Nephron (organoid): Measurements from ENCODE around the gene ADD1.

Experiments used
- H3K27ac Mint-ChIP-seq, 3 experiments: 2 replicates each; pipeline ENCODE4 v1.8.0; 2020; ENCODE audit warnings: mixed read lengths in 3 of 3, mild to moderate bottlenecking in 2 of 3, moderate library complexity in 1 of 3
- H3K27me3 Mint-ChIP-seq: 2 replicates; pipeline ENCODE4 v1.8.0; 2021; ENCODE audit warnings: low read depth, mild to moderate bottlenecking, moderate library complexity, mixed read lengths
- H3K36me3 Mint-ChIP-seq: 2 replicates; pipeline ENCODE4 v1.8.0; 2020; ENCODE audit warnings: low read depth, mixed read lengths
- H3K4me1 Mint-ChIP-seq: 2 replicates; pipeline ENCODE4 v1.8.0; 2020; ENCODE audit warnings: mixed read lengths
- H3K4me3 Mint-ChIP-seq, 3 experiments: 2 replicates each; pipeline ENCODE4 v1.8.0; 2020; ENCODE audit warnings: mild to moderate bottlenecking in 3 of 3, mixed read lengths in 3 of 3, moderate library complexity in 2 of 3
- H3K9me3 Mint-ChIP-seq: 2 replicates; pipeline ENCODE4 v1.8.0; 2020; ENCODE audit warnings: mixed read lengths
- TF ChIP-seq, protein P1 (sequence below), 3 experiments: fragments of 200-600 bp; sonication (generic); IDR thresholded peaks; one replicate each; pipeline ENCODE4 v1.5.0; 2021; ENCODE audit warnings: antibody characterized with exemption in 3 of 3; ENCODE audit not compliant: unreplicated experiment in 3 of 3

The ADD1 gene

DNA sequence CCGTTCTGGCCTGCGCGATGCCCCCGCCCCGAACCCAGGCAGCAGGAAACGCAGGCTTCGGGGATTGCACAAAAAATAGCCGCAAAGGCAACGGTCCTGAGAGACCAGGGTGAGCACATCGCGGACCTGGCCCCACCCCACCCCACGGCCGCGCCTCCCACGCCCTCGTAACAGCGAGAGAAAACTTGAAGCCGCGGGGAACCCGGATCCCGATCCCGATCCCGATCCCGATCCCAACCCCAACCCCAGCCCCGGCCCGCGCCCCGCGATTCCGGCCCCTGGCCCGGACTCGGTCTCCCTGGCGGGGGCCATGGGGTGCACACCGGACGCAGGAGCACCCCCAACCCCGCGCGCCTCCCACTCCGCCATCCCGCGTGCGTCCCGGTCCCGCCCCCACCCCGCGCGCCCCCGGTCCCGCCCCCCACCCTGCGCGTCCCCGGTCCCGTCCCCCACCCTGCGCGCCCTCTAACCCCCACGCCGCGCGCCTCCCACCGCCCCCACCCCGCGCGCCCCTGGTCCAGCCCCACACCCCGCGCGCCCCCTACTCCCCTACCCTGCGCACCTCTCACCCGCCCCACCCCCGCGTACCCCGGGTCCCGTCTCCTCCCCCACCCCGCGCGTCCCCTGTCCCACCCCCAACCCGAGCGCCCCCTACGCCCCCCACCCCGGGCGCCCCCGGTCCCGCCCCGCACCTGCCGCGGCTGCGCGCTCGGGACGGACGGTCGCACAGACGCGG is 90.6 kb downstream of the ADD1 start:
- Mint-ChIP-seq H3K9me3 (no peaks in the 10 kb centered on the region), H3K27me3 (no peaks in the 10 kb centered on the region), H3K4me1 (peaks cover 23% of the 10 kb centered on the region), H3K36me3 (peaks cover 15% of the 10 kb centered on the region), H3K27ac (no peak overlapping the region), H3K4me3 (peak overlapping the region; percentile 76 to 88 (median 78))
- TF ChIP-seq, protein P1, sequence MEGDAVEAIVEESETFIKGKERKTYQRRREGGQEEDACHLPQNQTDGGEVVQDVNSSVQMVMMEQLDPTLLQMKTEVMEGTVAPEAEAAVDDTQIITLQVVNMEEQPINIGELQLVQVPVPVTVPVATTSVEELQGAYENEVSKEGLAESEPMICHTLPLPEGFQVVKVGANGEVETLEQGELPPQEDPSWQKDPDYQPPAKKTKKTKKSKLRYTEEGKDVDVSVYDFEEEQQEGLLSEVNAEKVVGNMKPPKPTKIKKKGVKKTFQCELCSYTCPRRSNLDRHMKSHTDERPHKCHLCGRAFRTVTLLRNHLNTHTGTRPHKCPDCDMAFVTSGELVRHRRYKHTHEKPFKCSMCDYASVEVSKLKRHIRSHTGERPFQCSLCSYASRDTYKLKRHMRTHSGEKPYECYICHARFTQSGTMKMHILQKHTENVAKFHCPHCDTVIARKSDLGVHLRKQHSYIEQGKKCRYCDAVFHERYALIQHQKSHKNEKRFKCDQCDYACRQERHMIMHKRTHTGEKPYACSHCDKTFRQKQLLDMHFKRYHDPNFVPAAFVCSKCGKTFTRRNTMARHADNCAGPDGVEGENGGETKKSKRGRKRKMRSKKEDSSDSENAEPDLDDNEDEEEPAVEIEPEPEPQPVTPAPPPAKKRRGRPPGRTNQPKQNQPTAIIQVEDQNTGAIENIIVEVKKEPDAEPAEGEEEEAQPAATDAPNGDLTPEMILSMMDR (IDR thresholded peaks at IDR 0.05; ENCODE audit: unreplicated experiment in 3 of 3): no peak

DNA sequence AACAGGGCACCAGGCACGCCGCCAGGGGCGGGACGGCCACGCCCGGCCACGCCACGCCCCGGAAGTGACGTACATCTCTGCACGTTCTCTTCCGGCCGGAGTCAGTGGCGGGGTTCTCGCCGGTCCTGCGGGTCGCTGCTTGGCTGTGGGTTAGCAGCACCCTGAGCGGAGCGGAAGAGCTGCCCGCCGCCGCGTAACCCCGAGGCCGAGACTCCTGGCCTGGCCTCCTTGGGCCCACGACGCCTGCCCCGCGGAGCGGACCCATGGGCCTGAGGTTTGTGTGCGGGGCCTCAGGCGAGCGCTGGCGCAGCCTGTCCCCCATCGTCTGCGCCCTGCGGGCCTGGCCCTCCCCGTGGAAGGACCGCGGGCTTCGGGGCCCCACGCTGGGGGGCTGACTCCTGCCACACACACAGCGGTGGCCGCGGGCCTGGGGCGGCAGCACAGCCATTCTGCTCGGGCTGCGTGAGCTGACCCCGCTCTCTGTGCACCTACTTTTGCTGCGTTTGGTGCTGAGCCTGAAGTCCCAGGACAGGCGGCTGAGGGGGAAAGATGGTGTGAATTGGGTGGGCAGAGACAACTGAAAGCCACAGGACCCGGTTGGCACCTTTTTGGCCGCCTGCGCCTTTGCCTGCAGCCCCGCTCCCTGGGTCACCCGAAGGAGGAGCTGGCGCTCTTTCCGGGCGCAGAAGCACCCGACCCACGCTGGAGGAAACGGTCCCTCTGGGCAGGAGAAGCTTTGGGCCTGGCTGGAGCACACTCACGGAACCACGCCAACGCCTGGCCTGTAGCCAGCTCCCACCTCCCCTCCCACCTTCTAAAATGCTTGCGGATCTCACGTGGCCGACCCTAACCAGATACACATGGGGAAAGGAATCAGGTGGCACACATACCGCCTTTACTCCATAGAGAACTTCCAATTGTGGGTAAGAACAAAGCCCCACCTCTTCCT is 91.4 kb downstream of the ADD1 start:
- Mint-ChIP-seq H3K27me3 (no peaks in the 10 kb centered on the region), H3K4me1 (peaks cover 23% of the 10 kb centered on the region), H3K9me3 (no peaks in the 10 kb centered on the region), H3K4me3 (peak overlapping the region; percentile 85 to 92 (median 90)), H3K27ac (peak overlapping the region; percentile 48 to 88 (median 66)), H3K36me3 (peaks cover 20% of the 10 kb centered on the region)
- TF ChIP-seq, protein P1 (IDR thresholded peaks at IDR 0.05; ENCODE audit: unreplicated experiment in 3 of 3): no peak

DNA sequence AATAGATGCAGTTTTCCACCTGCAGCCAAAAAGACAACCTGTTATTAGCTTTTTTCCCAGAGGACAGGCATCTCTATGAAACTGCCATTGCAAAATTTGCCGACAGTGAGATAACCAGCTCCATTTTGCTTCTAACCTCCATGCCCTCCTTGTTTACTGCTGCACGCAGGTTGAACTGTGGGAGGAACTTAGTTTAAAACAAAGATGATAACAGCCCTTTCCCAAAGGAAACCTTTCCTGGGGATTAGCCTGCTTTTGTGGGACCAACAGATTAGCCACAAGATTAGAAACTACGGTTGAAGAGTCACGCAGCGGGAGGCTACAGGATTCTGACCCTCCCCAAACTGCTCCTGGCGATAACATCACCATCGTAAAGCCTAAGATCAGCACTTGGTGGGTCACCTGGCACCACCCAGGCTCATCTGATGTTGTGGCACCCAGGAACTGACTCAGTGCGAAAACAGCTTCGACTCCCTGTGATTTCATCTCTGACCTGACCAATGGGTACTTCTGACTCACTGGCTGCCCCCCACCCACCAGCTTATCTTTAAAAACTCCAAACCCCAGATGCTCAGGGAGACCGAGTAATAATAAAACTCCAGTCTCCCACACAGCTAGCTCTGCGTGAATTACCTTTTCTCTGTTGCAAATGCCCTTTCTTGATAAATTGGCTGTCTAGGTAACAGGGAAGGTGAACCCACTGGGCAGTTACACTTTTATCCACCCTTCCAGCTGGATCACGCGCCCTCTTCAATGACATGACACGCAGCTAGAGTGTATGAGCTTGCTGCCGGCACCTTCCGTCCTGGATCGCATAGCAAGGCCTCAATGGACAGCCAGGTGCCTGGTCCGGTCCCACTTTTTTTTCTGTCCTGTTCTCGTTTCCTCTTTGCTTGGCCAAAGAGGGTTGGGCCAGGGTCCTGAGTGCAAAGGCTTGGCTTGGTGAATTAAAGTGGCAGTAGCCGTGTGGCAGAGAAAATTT is 92.4 kb downstream of the ADD1 start:
- Mint-ChIP-seq H3K27me3 (no peaks in the 10 kb centered on the region), H3K4me3 (peak overlapping the region; percentile 85 to 92 (median 90)), H3K27ac (peak overlapping the region; percentile 48 to 88 (median 66)), H3K36me3 (peaks cover 29% of the 10 kb centered on the region), H3K9me3 (no peaks in the 10 kb centered on the region), H3K4me1 (peaks cover 23% of the 10 kb centered on the region)
- TF ChIP-seq, protein P1 (IDR thresholded peaks at IDR 0.05; ENCODE audit: unreplicated experiment in 3 of 3): no peak

GRCh38 chr4:2936773-2937145 is 93.1 kb downstream of the ADD1 start:
- Mint-ChIP-seq H3K27ac (no peak overlapping the region), H3K36me3 (peaks cover 29% of the 10 kb centered on the region), H3K9me3 (no peaks in the 10 kb centered on the region), H3K4me3 (peak overlapping the region; percentile 85 to 92 (median 90)), H3K27me3 (no peaks in the 10 kb centered on the region), H3K4me1 (peaks cover 23% of the 10 kb centered on the region)
- TF ChIP-seq, protein P1 (IDR thresholded peaks at IDR 0.05; ENCODE audit: unreplicated experiment in 3 of 3): no peak

- peak overlapping the region; percentile 85 to 92 (median 90) for H3K4me3 Mint-ChIP-seq
- peaks cover 23% of the 10 kb centered on the region for H3K4me1 Mint-ChIP-seq
- TF ChIP-seq, protein P1 (IDR thresholded peaks at IDR 0.05; ENCODE audit: unreplicated experiment in 3 of 3): no peak
- H3K27me3 Mint-ChIP-seq: no peaks in the 10 kb centered on the region
- H3K27ac Mint-ChIP-seq: no peak overlapping the region
- H3K9me3 Mint-ChIP-seq: no peaks in the 10 kb centered on the region
- peaks cover 31% of the 10 kb centered on the region for H3K36me3 Mint-ChIP-seq
Observed at GRCh38 chr4:2937146-2937857, 93.7 kb downstream of the ADD1 start.
